NCI-H146 treated with DMSO at 0.1 percent for 48 hours (cell line): ENCODE measurements around the gene RAB27A.
"Not testable (repeated sequence)": the region's sequence is repeated elsewhere in the genome, so short reads cannot be mapped to it uniquely, and the experiment has no call there.

ENCODE experiments used
- DNase-seq: peaks from one replicate; lab custom pipeline; 2025; ENCODE audit not compliant: unreplicated experiment; lab: John Stamatoyannopoulos, UW

The RAB27A gene

GRCh38 chr15:55282284-55282833 is 7.3 kb downstream of the RAB27A start:
- DNase-seq: no peak

GRCh38 chr15:55281517-55282228 is 7.9 kb downstream of the RAB27A start:
- DNase-seq: no peak

- not testable (repeated sequence) for DNase-seq
Observed at GRCh38 chr15:55280589-55280988, 9.0 kb downstream of the RAB27A start.

GRCh38 chr15:55279746-55280351 is 9.8 kb downstream of the RAB27A start:
- DNase-seq: no peak

- no peak for DNase-seq
Observed at GRCh38 chr15:55279100-55279745, 10.4 kb downstream of the RAB27A start.

GRCh38 chr15:55277715-55278114 is 11.9 kb downstream of the RAB27A start:
- no peak for DNase-seq

GRCh38 chr15:55277116-55277564 is 12.5 kb downstream of the RAB27A start:
- DNase-seq: no peak

- no peak for DNase-seq
Observed at GRCh38 chr15:55276324-55276723, 13.3 kb downstream of the RAB27A start.

- no peak for DNase-seq
Observed at GRCh38 chr15:55270291-55270690, 19.3 kb downstream of the RAB27A start.

- DNase-seq: no peak
Observed at GRCh38 chr15:55268176-55268695, 21.4 kb downstream of the RAB27A start.

GRCh38 chr15:55267401-55268175 is 22.0 kb downstream of the RAB27A start:
- DNase-seq: no peak

- no peak for DNase-seq
Observed at GRCh38 chr15:55266547-55266946, 23.1 kb downstream of the RAB27A start.

- no peak for DNase-seq
Observed at GRCh38 chr15:55260562-55261131, 29.0 kb downstream of the RAB27A start.

- DNase-seq: no peak
Observed at GRCh38 chr15:55257938-55258337, 31.7 kb downstream of the RAB27A start.

- DNase-seq: no peak
Observed at GRCh38 chr15:55257012-55257670, 32.5 kb downstream of the RAB27A start.

- DNase-seq: no peak
Observed at GRCh38 chr15:55256281-55257011, 33.2 kb downstream of the RAB27A start.

GRCh38 chr15:55255714-55256113 is 33.9 kb downstream of the RAB27A start:
- no peak for DNase-seq

- DNase-seq: no peak
Observed at GRCh38 chr15:55254916-55255679, 34.5 kb downstream of the RAB27A start.

GRCh38 chr15:55253580-55253979 is 36.0 kb downstream of the RAB27A start:
- DNase-seq: no peak
